Activated CD8-positive, alpha-beta memory T cell treated with anti-CD3 and anti-CD28 coated beads, Interleukin-2, amount 50 U/mL, for 48 hours (primary cell): ENCODE results near the gene METTL18.

Source experiments
- DNase-seq: peaks from one replicate; pipeline ENCODE4 v3.0.0-alpha.2; 2020

Gene METTL18

GRCh38 chr1:169784102-169784501, 10.6 kb downstream of the METTL18 start:
- no peak for DNase-seq

DNA sequence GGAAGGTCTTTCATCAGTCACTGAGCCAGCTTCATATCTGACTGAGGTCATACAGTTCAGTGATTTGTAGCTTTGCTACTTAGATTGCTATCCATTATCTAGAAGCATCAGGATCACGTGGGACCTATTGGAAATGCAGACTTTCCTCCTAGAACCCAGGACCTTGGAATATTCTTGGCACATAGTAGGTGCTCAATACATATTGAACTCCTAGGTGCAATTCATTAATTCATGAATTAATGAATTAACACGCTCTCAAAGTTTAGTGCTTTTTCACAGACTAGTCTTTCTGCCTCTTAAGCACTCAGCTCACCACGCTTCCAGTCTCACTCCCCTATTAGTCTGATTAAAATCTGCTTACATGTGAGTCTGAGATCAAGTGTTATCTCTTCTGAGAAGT, 12.1 kb downstream of the METTL18 start:
- DNase-seq = no peak

- DNase-seq = no peak
These were observed 14.7 kb downstream of the METTL18 start for GRCh38 chr1:169779970-169780369.

- no peak for DNase-seq
These were observed 15.6 kb downstream of the METTL18 start for GRCh38 chr1:169779150-169779549.

- no peak for DNase-seq
These were observed 18.3 kb downstream of the METTL18 start for GRCh38 chr1:169776440-169776839.

DNA sequence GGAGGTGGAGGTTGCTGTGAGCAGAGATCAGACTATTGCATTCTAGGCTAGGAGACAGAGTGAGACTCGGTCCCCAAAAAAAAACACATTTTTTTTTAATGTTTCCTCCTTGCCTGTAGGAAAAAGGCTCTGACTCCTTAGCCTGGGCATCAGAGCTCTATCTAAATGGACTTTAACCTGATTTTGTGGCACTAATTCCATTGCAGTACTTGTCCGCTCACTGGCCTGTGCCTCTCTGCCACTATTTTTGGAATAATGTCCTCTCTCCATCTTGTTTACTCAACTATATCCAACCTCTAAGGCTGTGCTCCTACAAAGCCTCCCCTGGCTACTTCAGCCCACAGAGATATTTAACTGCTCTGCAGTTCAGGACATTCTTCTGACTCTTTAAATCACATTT, 26.5 kb downstream of the METTL18 start:
- DNase-seq = no peak

- DNase-seq = no peak
These were observed 29.0 kb downstream of the METTL18 start for GRCh38 chr1:169765580-169766331.

- no peak for DNase-seq
These were observed 29.8 kb downstream of the METTL18 start for GRCh38 chr1:169764919-169765318.

DNA sequence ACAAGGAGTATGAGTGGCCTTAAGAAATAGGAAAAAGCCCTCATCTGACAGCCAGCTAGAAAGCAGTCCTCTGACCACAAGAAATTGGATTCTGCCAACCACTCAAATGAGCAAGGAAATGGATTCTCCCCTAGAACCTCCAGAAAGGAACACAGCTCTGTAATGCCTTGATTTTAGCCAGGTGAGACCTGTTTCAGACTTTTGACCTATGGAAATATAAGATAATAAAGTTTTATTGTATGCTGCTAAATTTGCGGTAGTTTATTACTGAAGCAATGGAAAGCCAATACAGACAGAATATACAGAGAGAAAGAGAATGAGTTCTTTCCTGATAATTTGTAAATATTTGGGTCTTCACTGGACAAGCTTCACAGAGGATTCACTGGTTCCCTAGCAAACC, 32.0 kb downstream of the METTL18 start:
- no peak for DNase-seq

DNA sequence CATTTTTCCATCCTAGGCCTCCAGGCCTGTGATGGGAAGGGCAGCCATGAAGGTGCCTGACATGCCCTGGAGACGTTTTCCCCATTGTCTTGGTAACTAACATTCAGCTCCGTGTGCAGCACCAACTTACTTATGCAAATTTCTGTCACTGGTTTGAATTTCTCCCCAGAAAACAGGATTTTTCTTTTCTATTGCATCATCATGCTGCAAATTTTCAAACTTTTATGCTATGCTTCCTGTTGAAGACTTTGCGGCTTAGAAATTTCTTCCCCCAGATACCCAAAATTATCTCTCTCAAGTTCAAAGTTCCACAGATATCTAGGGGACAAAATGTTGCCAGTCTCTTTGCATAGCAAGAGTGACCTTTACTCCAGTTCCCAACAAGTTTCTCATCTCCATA, 35.7 kb downstream of the METTL18 start:
- DNase-seq = no peak

DNA sequence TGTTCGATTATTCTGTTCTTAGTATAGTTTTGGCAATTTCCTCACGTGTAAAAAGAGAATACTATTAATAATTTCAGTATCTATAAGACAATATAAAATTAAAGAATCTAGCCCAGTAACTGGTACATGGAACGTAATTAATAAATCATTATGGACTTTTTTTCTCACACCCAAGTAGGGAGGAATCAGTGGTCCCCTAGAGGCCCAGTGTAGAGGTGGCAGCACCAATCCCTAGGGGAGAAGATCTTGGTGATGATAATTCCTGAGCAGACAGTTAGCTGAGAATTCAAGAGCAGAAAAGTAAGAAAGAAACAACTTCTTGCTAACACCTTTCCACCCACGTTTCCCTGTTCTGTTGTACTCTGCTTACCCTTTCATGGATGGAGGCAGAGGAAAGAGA, 41.2 kb downstream of the METTL18 start:
- DNase-seq = no peak

DNA sequence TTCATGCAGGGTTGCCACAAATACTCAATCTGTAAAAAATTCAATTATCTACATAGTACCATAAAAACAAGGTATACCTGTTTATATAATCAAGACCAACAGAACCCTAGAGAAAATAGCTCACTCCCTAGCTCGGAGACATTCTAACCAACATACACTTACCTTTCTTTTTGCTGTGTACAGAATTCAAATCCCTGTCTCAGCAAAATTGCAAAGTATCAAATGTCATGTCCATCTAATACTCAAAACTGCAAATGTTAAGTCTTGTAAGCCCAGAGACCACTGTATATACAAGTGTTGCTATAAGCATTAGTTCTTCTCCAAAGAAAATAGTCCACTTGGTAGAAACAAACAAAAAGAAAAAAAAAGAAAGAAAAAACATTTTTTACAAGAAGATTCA, 44.7 kb downstream of the METTL18 start:
- DNase-seq = no peak

DNA sequence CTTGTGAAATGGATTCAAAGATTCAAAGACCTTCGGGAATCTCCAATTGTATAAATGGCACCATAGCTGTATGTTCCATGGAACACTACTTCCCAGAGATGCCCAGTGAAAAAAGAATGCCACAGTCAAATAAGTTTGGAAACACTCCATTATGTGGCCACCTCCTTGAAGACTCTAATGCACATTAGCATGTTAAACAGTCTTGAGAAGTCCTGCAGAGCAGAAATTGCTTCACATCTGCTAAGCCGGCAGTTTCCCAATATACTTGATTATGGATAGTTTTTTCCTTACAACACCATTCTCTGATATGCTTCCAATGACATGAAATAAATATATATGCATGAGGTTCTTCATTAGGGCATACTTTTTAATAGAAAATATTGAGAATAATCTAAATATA, 48.2 kb downstream of the METTL18 start:
- DNase-seq = no peak

DNA sequence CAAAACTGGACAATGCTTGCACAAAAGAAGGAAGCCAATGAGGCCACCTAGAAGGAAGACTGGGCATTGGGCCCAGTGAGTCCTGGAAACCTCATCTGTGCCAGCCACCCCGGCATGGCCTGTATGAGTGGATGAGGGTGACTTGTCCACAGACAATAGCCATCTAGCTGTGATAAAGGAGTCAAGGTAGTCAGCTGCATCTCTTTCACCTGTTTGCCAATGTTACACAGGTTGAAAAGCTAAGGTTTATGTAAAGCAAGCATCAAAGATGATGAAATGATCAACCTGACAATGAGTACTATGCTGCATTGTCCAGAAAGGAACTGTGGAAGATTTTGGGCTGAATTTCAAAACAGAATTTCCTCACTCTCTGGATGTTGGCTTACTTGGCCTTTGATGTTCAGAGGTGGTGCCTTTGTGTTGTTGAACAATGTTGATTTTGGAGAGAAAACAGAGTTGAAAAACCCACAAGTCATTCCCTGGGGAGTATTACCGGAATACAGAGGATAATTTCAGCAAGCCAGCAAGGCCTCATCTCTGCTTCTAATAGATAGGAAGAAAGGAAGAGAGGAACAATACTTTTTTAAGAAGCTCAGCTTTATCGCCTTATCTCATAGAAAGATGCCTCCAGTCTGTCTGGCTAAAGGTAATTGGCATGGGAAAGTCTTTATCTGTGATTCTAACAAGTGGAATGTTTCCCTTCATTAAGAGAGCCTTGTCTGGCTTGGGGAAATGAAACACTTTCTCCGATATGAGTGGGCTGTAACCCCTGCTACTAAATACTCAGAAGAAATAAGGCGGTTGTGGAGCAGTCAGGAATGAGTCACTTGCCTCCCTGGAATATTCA, 49.5 kb downstream of the METTL18 start:
- no peak for DNase-seq
